H1 (cell line): Measurements from ENCODE around the gene FGF4.

Source experiments
- EZH2 ChIP-seq: fragments of 200-600 bp; sonication (generic); IDR thresholded peaks from 2 replicates; pipeline ENCODE4 v1.7.1; 2012; ENCODE audit warnings: low read depth, mild to moderate bottlenecking, moderate library complexity, low read length, inconsistent platforms; ENCODE audit not compliant: severe bottlenecking
- POLR2A ChIP-seq, 2 experiments: IDR thresholded peaks; 1 replicate in 1 of 2; 2 replicates in 1 of 2; pipeline ENCODE4 v1.6.1; 2011; ENCODE audit warnings: low read depth in 2 of 2, low read length in 2 of 2, mild to moderate bottlenecking in 2 of 2; ENCODE audit errors: control extremely low read depth in 1 of 2
- TCF12 ChIP-seq: IDR thresholded peaks from 2 replicates; pipeline ENCODE4 v1.6.1; 2011; ENCODE audit warnings: low read depth, mild to moderate bottlenecking, low read length

DNA sequence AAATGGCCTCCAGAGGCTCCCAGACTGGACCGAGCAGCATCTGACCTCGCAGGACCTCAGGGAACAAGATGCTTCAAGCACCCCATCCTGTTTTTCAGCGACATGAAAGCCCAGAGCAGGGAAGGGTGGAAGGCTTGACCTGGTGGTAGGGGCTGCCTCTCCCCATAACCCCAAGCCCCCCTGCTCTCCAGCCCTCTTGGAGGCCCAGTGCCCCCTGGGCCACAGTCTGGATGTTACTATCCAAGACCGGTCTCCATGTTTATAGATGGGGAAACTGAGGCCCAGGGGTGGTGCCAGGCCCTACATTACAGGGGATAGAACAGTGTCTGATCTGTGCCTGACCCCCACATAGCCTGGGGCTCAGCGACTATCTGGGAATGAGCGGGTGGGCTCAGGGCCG is 37.1 kb upstream of the FGF4 start:
- TF ChIP-seq POLR2A (IDR thresholded peaks at IDR 0.05; ENCODE audit: control extremely low read depth in 1 of 2, low read depth in 2 of 2, low read length in 2 of 2) (no peak), EZH2 (no peak), TCF12 (no peak)
